GM06990 (cell line): ENCODE results near the gene WLS.

Experiments
- DNase-seq: peaks from one replicate; pipeline ENCODE4 v3.0.0-alpha.2; 2011; ENCODE audit not compliant: insufficient read length; ENCODE audit errors: extremely low read depth
- H3K27me3 ChIP-seq: replicated peaks from 2 replicates; pipeline ENCODE4 v1.6.0; 2011; ENCODE audit warnings: low read length; ENCODE audit not compliant: control insufficient read depth, insufficient read depth
- H3K36me3 ChIP-seq: 2 replicates; pipeline ENCODE4 v1.5.1; 2011; ENCODE audit warnings: low read length; ENCODE audit not compliant: control insufficient read depth, insufficient read depth
- H3K4me3 ChIP-seq: replicated peaks from 2 replicates; pipeline ENCODE4 v1.5.1; 2011; ENCODE audit warnings: low read depth, mild to moderate bottlenecking, control low read depth, low read length
- TF ChIP-seq, protein P1 (sequence below): IDR thresholded peaks from 2 replicates; pipeline ENCODE4 v1.5.1; 2011; ENCODE audit warnings: low read length, control low read depth, mild to moderate bottlenecking, inconsistent platforms; ENCODE audit not compliant: insufficient read depth, poor library complexity, severe bottlenecking

WLS gene

DNA sequence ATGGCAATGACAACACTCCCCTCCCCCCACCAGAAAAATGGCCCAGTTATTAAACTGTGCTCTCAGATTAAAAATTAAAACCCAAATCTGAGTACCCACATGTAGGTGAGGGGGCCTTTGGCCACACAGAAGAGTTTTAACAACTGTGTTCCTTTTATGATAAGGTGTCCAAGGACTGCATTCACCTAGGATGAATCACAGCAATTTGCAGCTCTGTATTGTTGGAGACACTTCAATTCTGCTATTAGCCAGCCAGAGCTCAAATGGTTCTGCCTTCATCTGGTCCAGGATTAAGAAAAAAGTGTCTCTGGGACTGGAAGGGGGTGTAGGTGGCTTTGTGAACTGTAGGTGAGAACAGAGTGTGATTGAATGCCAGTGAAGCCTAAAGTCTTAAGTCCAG, 138.6 kb downstream of the WLS start:
- no peak for DNase-seq
- Histone ChIP-seq H3K27me3 (no peaks in the 10 kb centered on the region; the same call in 1 of the 2 replicates), H3K36me3 (no peaks in the 10 kb centered on the region), H3K4me3 (no peak overlapping the region)
- TF ChIP-seq, protein P1, sequence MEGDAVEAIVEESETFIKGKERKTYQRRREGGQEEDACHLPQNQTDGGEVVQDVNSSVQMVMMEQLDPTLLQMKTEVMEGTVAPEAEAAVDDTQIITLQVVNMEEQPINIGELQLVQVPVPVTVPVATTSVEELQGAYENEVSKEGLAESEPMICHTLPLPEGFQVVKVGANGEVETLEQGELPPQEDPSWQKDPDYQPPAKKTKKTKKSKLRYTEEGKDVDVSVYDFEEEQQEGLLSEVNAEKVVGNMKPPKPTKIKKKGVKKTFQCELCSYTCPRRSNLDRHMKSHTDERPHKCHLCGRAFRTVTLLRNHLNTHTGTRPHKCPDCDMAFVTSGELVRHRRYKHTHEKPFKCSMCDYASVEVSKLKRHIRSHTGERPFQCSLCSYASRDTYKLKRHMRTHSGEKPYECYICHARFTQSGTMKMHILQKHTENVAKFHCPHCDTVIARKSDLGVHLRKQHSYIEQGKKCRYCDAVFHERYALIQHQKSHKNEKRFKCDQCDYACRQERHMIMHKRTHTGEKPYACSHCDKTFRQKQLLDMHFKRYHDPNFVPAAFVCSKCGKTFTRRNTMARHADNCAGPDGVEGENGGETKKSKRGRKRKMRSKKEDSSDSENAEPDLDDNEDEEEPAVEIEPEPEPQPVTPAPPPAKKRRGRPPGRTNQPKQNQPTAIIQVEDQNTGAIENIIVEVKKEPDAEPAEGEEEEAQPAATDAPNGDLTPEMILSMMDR, result no peak

DNA sequence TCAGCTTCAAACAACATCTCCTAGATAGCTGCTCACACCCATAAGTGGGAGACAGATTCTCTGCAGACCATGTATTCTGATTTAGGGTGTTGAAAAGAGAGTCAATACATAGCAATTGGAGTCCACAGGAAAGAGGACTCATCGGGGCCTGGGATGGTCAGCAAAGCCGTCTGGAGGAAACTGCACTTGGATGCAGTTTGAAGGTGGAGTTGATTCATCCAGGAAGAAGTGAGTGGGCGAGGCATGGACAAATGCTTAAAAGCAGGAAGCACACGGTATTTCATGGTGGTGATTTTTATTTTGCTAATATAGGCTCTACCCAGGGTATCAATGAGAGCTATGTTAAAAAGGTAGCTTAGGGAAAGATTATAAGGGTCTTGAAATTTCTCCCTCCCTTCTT, 145.1 kb downstream of the WLS start:
- DNase-seq, result no peak
- no peaks in the 10 kb centered on the region for H3K27me3 ChIP-seq
- TF ChIP-seq, protein P1, result no peak
- no peak overlapping the region for H3K4me3 ChIP-seq
- no peaks in the 10 kb centered on the region for H3K36me3 ChIP-seq

DNA sequence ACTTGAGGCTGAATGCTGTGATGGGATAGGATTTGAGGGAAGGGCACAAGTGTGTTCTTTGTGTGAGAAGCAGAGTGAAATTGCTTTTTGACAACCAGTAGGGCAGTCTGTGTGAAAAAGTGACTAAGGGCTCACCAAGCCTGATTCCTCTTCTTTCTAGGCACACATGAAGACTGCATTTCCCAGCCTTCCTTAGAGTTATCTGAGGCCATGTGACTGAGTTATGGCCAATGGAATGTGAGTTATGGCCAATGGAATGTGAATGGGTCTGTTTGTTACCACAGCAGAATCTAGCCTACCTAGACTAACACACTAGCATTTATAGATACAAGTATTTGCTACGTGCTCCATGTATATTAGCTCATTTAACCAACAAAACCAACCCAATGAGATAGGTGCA, 146.6 kb downstream of the WLS start:
- TF ChIP-seq, protein P1, result no peak
- DNase-seq, result no peak
- H3K36me3 ChIP-seq, result no peaks in the 10 kb centered on the region
- no peaks in the 10 kb centered on the region for H3K27me3 ChIP-seq
- H3K4me3 ChIP-seq, result no peak overlapping the region

DNA sequence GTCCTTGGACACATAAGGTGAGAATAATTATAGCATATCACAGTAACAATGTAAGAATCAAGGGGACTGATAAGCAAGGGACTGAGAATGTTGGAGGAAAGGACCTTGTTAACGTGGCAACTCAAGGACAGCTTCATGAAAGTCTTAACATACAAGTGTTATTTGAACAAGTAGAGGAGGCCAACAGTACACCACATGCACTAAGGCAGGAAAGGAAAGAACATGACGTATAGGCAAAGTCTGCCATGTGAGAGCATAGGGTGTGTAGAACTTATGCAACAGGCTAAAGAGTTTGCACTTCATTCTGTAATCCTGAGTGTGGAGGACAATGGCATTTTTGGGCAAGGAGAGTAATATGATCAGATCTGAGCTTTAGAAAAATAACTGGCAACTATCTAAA, 148.6 kb downstream of the WLS start:
- no peak for DNase-seq
- no peaks in the 10 kb centered on the region for H3K27me3 ChIP-seq
- no peaks in the 10 kb centered on the region for H3K36me3 ChIP-seq
- H3K4me3 ChIP-seq, result no peak overlapping the region
- TF ChIP-seq, protein P1, result no peak

DNA sequence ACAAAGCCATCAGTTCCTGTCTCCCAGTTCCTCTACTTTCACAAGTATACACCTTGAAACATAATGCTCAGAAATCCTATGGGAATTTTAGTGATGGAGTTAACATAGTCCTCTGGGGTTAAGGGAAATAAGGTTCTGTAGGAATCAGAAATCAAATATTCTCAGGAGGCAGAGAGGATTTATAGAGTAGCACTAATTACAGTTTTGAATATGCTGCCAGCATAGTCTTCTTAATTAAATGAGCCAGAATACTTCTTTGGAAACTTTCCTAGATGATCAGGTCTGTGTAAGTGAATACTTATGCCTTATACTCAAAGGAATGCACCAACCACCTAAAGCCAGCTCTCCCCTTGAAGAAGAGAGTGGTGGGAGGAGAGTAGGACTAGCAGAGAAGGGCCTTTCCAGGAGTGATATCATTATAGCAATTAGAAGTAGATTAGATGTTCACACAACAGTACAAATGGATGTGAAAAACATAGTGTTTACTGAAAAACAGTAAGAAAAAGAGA, 150.5 kb downstream of the WLS start:
- no peaks in the 10 kb centered on the region for H3K27me3 ChIP-seq
- TF ChIP-seq, protein P1, result no peak
- no peaks in the 10 kb centered on the region for H3K36me3 ChIP-seq
- DNase-seq, result no peak
- no peak overlapping the region for H3K4me3 ChIP-seq

DNA sequence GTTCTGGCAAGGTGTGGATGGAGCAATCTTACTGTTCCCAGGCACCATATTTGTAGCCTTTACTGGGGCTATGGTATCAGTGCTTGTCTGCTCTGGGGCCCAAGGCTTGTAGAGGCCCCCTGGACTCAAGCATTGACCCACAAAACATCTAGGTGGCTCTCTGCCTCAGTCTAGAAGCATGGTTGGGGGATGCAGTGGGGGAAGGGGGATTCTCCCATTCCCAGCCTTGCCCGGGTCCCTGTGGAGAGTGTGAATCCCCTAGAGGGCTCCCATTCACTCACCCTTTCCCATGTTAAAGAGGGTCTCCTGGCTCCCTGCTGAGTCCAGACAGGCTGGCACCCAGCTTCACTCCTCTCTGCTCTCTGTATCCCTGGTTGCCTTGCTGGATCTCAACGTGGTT, 153.7 kb downstream of the WLS start:
- no peaks in the 10 kb centered on the region for H3K27me3 ChIP-seq
- TF ChIP-seq, protein P1, result no peak

More for the DNA sequence above, 153.7 kb downstream of the WLS start:
- DNase-seq, result no peak
- Histone ChIP-seq H3K4me3 (no peak overlapping the region), H3K36me3 (no peaks in the 10 kb centered on the region)
